ENCODE measurements around the gene MPC1.

- no peak for TF ChIP-seq CTCF (IDR thresholded peaks at IDR 0.05)
- TF ChIP-seq ZFX (IDR thresholded peaks at IDR 0.05; ENCODE audit: borderline replicate concordance): no peak
Measured at GRCh38 chr6:166338854-166339253, 43.9 kb downstream of the MPC1 start.
